NCI-H1694 treated with DMSO at 0.1 percent for 48 hours (cell line): ENCODE results near the gene SGF29.
"Not testable (repeated sequence)": the region's sequence is repeated elsewhere in the genome, so short reads cannot be mapped to it uniquely, and the experiment has no call there.

Experiments
- DNase-seq: peaks from one replicate; lab custom pipeline; 2025; lab: John Stamatoyannopoulos, UW

SGF29 gene

DNA sequence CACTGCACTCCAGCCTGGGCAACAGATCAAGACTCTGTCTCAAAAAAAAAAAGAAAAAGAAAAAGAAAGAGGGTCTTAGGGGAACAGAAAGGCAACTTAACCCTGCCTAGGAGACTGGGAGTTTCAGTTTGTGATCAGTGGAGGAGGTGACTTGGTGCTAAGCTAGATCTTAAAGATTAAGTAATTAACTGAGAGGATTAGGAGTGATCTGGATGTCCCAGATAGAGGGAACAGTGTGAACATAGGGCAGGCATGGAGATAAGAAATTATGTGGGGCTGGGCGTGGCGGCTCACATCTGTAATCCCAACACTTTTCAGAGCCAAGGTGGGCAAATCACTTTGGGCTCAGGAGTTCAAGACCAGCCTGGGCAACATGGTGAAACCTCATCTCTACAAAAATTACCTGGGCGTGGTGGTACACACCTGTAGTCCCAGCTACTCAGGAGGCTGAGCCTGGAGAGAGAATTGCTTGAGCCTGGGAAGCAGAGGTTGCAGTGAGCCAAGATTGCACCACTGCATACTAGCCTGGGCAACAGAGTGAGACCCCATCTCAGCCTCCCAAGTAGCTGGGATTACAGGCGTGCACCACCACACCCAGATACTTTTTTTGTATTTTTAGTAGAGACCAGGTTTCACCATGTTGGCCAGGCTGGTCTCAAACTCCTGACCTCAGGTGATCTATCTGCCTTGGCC is 12.7 kb downstream of the SGF29 start:
- not testable (repeated sequence) for DNase-seq

DNA sequence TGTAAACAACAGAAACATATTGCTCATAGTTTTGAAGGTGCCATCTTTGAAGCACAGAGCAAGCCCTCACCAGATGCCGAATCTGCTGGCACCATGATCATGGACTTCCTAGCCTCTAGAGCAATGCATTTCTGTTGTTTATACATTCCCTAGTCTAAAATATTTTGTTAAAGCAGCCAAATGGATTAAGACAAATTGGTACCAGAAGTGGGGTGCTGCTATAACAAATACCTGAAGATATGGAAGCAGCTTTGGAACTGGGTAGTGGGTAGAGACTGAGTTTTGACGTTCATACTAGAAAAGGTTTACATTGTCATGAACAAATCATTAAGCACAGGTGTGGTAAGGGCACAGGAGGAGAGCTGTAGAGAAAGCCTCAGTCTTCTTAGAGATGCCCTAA is 13.6 kb downstream of the SGF29 start:
- no peak for DNase-seq

DNA sequence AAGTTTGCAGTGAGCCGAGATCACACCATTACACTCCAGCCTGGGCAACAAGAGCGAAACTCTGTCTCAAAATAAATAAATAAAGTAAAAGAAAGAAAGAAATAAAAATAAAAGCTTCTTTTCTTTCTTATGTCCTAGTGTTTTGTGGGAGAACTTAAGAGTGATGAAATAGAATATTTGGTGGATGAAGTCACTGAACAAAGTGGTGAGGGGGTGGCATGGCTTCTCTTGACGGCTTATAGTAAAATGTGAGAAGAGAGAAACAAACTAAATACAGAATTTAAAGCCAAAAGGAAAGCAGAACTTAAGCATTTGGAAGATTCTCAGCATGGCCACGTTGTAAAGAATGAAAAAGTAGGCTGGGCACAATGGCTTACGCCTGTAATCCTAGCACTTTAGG is 15.3 kb downstream of the SGF29 start:
- DNase-seq = no peak

DNA sequence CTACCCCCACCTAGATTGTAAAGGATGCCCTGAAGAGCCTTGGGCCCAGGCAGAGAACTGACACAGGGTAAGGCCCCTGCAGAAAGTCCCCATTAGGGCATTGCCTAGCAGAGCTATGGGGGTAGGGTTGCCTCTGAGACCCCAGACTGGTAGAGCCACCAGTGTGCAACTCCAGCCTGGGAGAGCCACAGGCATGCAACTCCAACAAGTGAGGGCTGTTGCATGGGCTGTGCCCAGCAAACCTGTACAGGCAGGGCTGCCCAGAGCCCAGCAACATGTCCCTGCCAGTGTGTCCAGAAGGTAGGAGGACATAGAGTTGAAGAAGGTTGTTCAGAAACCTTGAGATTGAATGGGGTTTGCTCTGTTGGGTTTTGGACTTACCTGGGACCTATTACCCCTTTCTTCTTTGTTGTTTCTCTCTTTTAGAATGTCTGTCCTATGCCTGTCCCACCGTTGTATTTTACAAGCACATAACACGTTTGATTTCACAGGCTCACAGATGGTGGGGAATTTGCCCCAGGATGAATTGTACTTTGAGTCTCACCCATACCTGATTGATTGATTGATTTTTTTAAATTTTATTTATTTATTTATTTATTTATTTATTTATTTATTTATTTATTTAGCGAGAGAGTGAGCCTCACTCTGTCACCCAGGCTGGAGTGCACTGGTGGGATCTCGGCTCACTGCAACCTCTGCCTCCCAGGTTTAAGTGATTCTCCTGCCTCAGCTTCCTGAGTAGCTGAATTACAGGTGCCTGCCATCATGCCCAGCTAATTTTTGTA is 16.4 kb downstream of the SGF29 start:
- DNase-seq = no peak

DNA sequence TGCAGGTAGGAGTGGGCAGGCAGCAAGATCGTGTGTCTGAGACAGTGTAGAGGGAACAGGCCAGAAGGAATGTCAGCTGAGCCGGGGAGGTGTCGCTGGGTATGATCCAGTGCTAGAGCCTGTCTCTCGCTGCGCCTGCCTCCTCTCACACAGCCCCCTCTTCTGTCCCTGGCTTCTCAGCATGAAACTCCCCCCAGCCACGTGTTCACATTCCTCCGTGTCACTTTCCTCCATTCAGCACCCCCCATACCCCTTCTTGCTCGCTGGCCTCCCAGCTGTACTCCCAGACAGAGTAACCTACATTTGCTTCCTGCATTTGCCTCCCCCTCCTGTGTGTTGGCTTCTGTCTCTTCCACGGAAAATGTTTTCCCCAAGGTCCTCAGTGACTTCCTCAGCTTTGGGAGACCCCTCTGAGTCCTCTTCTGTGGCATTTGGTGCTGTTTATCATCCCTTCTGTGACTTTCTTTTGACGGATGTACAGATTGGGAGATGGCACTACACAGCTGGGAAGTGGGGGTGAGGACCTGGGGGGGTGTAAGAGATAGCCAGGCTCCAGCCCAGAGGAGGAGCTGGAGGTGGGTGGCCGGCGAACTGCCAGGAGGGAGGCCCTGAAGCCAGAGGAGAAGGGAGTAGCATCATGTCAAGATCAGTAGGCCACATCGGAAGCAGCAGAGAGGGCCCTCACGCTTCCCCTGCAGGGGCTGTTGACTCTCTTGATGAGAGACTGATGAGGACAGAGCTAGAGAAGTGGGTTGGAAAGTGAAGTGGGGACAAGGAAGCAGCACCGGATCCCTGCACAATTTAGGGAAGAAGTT is 19.2 kb downstream of the SGF29 start:
- DNase-seq = no peak

DNA sequence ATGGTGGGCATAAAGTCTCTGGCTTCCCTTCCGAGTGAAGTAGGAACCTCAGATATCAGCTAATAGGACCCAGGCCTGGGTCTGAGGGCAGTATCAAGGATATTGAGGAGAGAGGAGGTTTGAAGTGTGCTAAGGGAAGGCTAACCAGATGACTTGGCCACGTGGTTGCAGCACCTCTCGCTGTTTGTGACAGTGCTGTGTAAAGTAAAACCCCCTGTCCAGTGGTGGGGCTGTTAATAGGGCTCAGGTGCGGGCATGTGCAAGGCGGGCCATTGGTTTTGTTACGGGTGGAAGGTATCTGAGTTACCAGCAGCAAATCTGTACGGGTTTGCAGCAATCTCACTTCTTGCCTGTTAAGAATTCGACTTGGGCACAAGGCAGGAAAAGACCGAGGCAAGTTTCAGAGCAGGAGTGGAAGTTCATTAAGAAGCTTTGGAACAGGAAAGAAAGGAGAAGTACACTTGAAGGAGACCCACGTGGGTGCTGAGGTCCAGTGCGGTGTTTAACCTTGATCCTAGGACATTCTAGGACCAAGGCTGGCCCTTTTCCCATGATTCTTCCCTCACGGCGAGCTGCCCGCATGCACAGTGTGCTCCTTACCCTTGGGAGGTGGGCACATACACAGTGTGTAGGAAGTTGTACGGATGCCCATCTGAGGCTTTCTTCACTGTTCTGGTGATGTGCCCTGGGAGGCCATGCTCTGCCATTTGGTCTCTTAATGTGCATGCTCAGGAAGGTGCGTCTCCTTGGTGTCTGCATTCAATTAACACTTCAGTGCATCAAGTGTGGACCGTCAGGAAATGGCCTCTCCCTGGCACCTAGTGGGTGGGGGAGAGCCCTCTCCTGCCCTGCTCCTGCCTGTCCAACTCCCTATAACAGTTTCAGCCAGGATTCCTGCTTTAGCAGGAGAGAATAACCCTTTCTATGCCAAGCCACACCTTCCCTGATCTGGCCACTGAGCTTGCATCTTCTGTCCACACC is 20.3 kb downstream of the SGF29 start:
- no peak for DNase-seq

DNA sequence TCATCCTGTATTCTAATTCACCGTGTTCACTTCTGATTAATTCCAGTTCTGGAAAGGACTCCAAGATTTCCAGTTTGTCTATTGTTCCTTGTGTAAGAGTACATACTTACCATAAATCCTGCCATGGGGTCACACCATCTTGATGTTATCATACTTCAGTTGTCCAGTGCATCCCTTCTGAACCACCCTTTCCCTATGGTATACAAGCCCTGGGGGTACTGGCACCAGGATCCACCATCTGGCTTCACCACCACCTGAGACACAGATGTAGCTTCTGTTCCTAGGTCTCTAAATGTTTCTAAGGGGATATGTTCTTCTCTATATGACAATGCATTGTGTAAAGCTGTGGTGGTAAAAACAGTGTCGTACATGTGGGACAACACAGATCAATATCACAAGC is 21.2 kb downstream of the SGF29 start:
- DNase-seq = no peak

DNA sequence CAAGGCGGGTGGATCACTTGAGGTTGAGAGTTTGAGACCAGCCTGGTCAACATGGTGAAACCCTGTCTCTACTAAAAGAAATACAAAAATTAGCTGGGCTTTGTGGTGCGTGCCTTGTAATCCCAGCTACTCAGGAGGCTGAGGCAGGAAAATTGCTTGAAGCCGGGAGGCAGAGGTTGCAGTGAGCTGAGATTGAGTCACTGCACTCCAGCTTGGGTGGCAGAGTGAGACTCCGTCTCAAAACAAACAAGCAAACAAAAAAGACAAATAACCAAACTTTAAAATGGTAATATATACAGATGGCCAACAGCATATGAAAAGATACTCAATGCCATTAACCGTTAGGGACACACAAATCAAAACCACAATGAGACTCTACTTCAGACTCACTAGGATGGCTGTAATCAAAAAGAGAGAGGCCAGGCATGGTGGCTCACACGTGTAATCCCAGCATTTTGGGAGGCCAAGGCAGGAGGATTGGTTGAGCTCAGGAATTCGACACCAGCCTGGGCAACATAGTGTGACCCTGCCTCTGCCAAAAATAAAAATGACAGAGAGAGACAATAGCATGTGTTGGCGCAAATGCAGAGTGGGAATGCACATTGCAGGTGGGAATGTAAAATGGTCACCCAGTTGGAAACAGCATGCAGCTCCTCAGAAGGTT is 21.9 kb downstream of the SGF29 start:
- DNase-seq = no peak

DNA sequence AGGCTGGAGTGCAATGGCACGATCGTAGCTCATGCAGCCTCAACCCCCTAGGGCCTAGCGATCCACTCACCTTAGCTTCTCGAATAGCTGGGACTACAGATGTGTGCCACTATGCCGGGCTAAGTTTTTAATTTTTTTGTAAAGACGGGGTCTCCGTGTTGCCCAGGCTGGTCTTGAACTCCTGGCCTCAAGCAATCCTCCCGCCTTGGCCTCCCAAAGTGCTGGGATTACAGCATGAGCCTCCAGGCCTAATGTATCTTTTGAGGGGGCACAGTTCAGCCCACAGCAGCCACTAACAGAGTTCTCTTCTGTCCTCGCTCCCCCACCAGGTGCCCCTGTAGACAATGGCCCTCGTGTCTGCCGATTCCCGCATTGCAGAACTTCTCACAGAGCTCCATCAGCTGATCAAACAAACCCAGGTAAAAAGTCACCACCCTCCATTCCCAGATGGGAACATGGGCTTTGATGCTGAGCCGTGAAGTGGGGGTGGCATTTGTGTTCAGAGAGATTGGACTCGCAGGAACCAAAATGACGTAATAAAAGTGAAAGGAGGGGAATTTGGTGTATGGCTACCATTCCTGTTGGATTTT is 27.1 kb downstream of the SGF29 start:
- DNase-seq = no peak

DNA sequence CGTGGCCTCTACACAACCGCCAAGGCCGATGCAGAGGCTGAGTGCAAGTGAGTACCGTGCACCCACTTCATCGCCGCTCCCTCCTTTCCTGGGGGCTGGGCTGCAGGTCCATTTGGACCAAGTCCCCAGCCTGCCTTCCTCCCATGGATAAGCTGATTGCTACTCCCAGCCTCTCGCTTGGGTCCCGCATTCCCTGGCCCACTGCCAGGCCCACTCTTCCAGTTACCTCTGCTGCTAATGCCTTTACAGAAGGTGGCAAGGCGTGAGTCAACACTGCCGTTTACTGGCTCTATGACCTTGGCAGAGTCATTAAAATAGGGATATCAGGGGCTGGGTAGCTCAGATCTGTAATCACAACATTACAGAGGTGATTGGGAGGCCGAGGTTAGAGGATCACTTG is 32.0 kb downstream of the SGF29 start:
- DNase-seq = no peak

DNA sequence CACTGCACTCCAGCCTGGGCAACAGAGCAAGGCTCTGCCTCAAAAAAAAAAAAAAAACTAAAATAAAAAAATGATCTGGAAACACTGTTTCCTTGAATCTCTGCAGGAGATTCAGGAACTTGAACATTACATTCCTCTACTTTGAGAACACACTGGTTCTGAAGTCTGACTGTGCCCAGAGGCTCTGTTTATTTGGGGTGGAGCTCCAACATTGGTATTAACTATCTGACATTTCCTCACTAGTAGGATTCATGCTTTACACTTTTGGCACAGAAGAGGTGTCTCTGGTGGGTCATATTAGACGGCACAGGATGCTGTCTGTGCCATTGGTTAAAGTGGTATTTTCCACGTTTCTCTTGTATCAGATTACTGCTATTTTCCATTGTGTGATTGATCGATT is 32.7 kb downstream of the SGF29 start:
- DNase-seq = no peak

DNA sequence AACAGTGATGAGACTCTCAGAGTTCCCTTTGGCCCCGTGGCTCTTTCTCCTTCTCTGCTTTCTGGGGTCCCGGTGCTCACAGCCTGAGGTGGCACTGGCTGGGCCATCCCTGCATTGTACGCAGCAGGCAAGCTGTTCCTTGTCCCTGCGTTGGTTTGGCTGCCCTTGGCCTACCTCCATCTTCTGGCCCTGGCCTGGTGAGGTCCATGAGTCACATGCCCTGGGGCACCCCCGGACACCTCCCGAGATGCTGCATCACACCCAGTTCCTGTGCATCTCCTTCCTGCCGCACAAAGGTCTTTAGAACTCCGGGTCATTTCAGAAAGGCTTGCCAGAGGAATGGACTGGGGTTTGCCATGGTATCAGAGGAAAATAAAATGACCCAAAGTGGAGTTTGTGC is 33.7 kb downstream of the SGF29 start:
- no peak for DNase-seq

DNA sequence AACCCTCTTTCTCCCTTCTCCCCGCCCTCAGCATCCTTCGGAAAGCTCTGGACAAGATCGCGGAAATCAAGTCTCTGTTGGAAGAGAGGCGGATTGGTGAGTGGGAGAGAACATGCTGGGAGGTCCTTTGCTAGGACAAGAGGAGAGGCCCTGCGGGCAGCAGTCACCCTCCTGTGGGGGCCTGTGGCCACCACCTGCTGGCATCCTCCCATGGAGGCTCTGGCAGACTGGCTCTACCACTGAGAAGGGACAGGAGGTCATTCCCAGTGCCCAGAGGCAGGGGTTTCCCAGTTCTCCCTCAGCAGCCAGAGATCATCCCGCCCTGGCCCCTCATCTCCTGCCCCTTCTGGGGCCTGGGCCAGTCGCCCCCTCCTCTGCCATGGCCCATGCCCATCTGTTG is 35.3 kb downstream of the SGF29 start:
- DNase-seq = no peak

DNA sequence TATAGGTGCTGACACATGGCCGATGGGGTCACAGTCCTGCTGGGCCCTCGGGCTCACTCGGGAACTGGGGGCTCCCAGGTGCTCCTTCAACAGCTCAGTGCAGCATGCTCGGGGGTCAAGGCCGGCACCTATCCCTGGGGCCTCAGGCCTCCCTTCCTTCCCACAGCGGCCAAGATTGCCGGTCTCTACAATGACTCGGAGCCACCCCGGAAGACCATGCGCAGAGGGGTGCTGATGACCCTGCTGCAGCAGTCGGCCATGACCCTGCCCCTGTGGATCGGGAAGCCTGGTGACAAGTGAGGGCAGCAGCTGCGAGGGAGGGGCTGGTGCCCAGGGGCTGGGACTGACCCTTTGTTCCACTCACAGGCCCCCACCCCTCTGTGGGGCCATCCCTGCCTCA is 36.2 kb downstream of the SGF29 start:
- DNase-seq = no peak

DNA sequence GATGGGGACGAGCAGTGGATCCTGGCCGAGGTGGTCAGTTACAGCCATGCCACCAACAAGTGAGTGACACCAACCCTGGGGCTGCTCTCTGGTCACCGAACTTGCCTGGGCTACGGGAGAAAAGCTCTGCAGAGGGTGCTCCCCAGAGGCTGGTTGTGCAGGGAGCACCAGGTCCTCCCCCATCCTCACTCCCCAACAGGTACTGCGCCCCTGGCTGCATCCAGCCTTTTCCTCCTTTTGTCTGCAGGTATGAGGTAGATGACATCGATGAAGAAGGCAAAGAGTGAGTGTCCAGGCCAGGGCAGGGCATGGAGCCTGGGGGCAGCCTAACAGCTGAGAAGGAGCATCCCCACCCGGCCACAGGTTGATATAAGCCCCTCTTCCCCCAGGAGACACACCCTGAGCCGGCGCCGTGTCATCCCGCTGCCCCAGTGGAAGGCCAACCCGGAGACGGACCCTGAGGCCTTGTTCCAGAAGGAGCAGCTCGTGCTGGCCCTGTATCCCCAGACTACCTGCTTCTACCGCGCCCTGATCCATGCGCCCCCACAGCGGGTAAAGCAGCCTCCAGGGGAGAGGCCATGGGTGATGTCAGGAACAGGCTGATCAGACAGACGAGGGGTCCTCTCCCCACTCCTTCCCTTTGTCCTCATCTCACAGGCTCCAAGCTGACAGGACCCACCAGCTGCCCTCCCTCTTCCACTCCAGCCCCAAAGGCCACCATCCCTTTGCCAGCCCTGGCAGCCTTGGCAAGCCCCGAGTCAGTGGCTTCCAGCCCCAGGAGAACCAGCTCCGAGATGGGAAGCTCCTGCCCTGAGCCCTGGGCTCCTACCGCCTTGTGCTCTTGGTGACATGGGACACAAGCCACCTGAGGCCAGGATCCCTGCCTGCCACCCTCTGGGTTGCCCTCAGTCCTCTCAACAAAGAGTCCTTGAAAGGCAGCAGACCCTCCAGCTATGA is 36.9 kb downstream of the SGF29 start:
- DNase-seq = no peak

DNA sequence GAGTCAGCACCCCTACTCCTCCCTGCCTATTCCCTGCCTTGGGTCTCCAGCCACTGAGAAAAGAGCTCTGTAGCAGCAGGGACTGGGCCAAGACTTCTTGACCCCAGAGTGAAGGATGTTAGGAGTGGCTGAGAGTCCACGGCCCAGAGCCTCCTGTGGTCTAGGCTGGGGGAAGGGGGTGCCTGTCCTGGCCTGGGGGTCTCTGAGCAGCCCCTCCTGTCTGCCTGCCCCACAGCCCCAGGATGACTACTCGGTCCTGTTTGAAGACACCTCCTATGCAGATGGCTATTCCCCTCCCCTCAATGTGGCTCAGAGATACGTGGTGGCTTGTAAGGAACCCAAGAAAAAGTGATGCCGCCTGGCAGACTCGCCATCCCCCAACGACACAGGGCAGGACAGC is 37.6 kb downstream of the SGF29 start:
- no peak for DNase-seq

DNA sequence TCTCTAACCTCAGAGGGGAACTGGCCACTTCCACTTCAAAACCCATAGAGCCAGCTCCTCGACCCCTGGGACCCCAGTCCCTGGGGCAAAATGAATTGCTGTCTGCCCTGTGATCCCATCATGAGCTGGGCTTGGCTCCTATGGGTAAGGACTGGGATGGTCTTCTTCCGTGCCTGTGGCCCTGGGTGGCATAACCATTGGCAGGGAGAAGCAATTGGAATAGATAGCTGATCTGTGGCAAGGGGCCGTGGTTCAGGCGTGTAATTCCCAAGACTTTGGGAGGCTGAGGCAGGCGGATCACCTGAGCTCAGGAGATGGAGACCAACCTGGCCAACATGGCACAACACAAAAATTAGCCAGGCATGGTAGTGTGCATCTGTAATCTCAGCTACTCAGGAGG is 38.8 kb downstream of the SGF29 start:
- no peak for DNase-seq

DNA sequence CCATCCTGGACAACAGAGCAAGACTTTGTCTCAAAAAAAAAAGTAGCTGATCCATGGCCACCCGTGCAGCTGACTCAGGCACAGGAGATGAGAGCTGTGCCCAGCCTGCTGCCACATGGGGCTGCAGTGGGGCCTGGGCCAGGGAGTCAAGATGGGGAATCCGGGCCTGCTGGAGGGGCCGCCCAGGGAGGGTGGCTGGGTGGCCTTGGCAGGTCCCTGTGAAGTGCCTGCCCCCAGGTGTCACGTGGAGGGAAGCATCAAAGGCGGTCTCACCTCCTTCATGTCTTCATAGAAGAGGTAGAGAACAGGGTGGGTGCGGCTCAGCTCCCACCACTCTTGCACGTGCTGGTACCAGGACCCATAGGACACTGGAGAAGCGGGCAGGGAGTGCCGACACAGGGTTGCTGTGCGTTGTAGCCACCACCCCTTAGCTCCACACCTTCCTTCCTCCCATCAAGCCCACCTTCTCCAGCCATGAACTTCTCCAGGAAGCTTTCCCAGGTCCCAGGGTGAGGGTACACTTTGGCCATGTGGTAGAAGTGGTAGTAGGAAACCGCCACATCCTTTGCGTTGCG is 39.3 kb downstream of the SGF29 start:
- no peak for DNase-seq

DNA sequence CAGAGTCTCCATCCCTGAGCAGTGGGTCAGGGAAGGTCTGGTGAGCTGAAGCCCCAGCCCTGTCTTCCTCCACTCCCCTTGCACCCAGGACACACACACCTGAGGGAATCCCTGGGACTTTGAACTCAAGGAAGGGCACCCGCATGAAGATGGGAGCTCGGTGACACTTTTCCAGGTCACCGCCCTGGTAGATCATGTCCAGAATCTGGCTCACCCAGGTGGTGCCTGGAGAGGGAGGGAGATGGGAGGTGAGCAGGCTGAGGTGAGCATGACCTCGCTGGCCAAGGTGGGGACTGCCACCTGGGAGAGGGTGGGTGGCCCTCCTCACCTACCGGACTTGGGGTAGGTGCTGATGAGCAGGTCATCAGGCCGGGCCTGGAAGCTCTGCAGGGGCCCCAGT is 41.7 kb downstream of the SGF29 start:
- not testable (repeated sequence) for DNase-seq
